A549 (cell line): Measurements from ENCODE around the gene N4BP3. TPM values are rescaled to one million over a fixed set of nuclear protein-coding genes. Genes with fewer than 3 reads are reported as not detected.

Source experiments
- ATAC-seq, 2 experiments: fragments of 200-7000 bp in 1 of 2; fragments of >200 bp in 1 of 2; cut with Nextera tagmentation in 1 of 2; cut with Tn5 transposase in 1 of 2; 3 replicates each; pipeline versions ENCODE4 v1.8.0 to v1.9.1; 2018 to 2020; ENCODE audit warnings: mild to moderate bottlenecking in 1 of 2, moderate library complexity in 1 of 2
- CTCF ChIA-PET: fragments of 300-600 bp; sonication (Branson Sonifier 250); formaldehyde crosslinking; extraction: SDS; loops from one replicate; lab custom pipeline; 2021; ENCODE audit warnings: antibody characterized with exemption, inconsistent platforms; lab: Yijun Ruan, JAX
- POLR2A ChIA-PET: fragments of 350-600 bp; formaldehyde crosslinking; extraction: SDS; loops from one replicate; lab custom pipeline; 2021; ENCODE audit warnings: antibody characterized with exemption, inconsistent platforms; lab: Yijun Ruan, JAX
- DNase-seq, 2 experiments: peaks; one replicate each; pipeline versions ENCODE4 v3.0.0 to v3.0.0-alpha.2; 2011 to 2016; ENCODE audit warnings: low read depth in 1 of 2, low spot score in 1 of 2
- FAIRE-seq: peaks from 2 replicates; lab custom pipeline; 2011; peaks lifted over from hg19 to GRCh38; lab: Jason Lieb, UNC
- H3K27ac ChIP-seq, 2 experiments: fragments of >200 bp; sonication (Bioruptor Twin); formaldehyde crosslinking; 3 replicates each; pipeline ENCODE4 v1.5.1; 2016 to 2017
- H3K4me1 ChIP-seq: fragments of >200 bp; sonication (Bioruptor Twin); formaldehyde crosslinking; 3 replicates; pipeline ENCODE4 v1.6.1; 2016
- H3K4me2 ChIP-seq: fragments of >200 bp; sonication (Bioruptor Twin); formaldehyde crosslinking; 3 replicates; pipeline ENCODE4 v1.6.1; 2016
- H3K4me3 ChIP-seq: fragments of >200 bp; sonication (Bioruptor Twin); formaldehyde crosslinking; 3 replicates; pipeline ENCODE4 v1.5.1; 2016
- H3K9me3 ChIP-seq: fragments of >200 bp; sonication (Bioruptor Twin); formaldehyde crosslinking; 3 replicates; pipeline ENCODE4 v1.6.1; 2016
- CBX2 ChIP-seq: fragments of 200-600 bp; sonication (generic); IDR thresholded peaks from 2 replicates; pipeline ENCODE4 v1.6.1; 2016; ENCODE audit warnings: low read depth, mild to moderate bottlenecking, borderline replicate concordance
- HDAC2 ChIP-seq: fragments of 200-600 bp; sonication (generic); IDR thresholded peaks from 2 replicates; pipeline ENCODE4 v1.6.1; 2016
- HOXB13 ChIP-seq: fragments of 250-450 bp; sonication (Bioruptor Pico); IDR thresholded peaks from 2 replicates; pipeline ENCODE4 v1.5.0; 2020; ENCODE audit warnings: low read depth, mild to moderate bottlenecking, moderate library complexity
- HOXB5 ChIP-seq: fragments of 250-450 bp; sonication (Bioruptor Pico); IDR thresholded peaks from 2 replicates; pipeline ENCODE4 v1.5.0; 2020; ENCODE audit warnings: mild to moderate bottlenecking, moderate library complexity
- JUN ChIP-seq, 2 experiments: fragments of >200 bp; sonication (Bioruptor Twin); formaldehyde crosslinking; IDR thresholded peaks; 2 replicates in 1 of 2; 3 replicates in 1 of 2; pipeline ENCODE4 v1.6.1; 2016 to 2017
- MAZ ChIP-seq: fragments of 150-350 bp; IDR thresholded peaks from 2 replicates; pipeline ENCODE4 v1.6.1; 2014; ENCODE audit warnings: antibody characterized with exemption, low read depth, low read length, borderline replicate concordance
- NPAS2 ChIP-seq: fragments of 250-450 bp; sonication (Bioruptor Pico); IDR thresholded peaks from 2 replicates; pipeline ENCODE4 v1.8.0; 2022; ENCODE audit warnings: mild to moderate bottlenecking, moderate library complexity, borderline replicate concordance
- PHF8 ChIP-seq: fragments of 200-600 bp; sonication (generic); IDR thresholded peaks from 2 replicates; pipeline ENCODE4 v1.6.1; 2016; ENCODE audit warnings: low read depth, mild to moderate bottlenecking, antibody characterized with exemption, moderate library complexity, borderline replicate concordance
- RAD21 ChIP-seq, 2 experiments: fragments of >200 bp in 1 of 2; sonication (Bioruptor Twin) in 1 of 2; formaldehyde crosslinking in 1 of 2; IDR thresholded peaks in 1 of 2; conservative IDR thresholded peaks in 1 of 2; 2 replicates in 1 of 2; 3 replicates in 1 of 2; pipeline ENCODE4 v1.6.1; 2012 to 2018; ENCODE audit warnings: inconsistent platforms in 1 of 2
- RFX5 ChIP-seq: fragments of 450-650 bp; IDR thresholded peaks from 2 replicates; pipeline ENCODE4 v1.7.1; 2014; ENCODE audit warnings: antibody characterized with exemption, mild to moderate bottlenecking, moderate library complexity
- RNF2 ChIP-seq: fragments of 200-600 bp; sonication (generic); IDR thresholded peaks from 2 replicates; pipeline ENCODE4 v1.6.1; 2016; ENCODE audit warnings: low read depth, mild to moderate bottlenecking, antibody characterized with exemption, moderate library complexity, borderline replicate concordance
- TFCP2L1 ChIP-seq: fragments of 250-450 bp; sonication (Bioruptor Pico); IDR thresholded peaks from 2 replicates; pipeline ENCODE4 v1.5.0; 2021; ENCODE audit warnings: mild to moderate bottlenecking
- TP53 ChIP-seq: fragments of 250-450 bp; sonication (Bioruptor Pico); IDR thresholded peaks from 2 replicates; pipeline ENCODE4 v1.5.0; 2021; ENCODE audit warnings: mild to moderate bottlenecking, moderate library complexity
- WGBS: methylation state at CpG from one replicate; pipeline ENCODE4 v1.1.6; 2017; ENCODE audit errors: missing lambda C conversion rate; 5-methylcytosine and 5-hydroxymethylcytosine counted together
- polyA plus RNA-seq, 4 experiments: library from polyadenylated mRNA; depleted of rRNA in 3 of 4; stranded (reverse); fragments of >200 nt; fragmentation: RNase III in 1 of 4; extraction: RNeasy Plus Mini Kit Qiagen cat#74134 plus additional on column Dnase treatment in 1 of 4; gene quantifications; 2 replicates in 3 of 4; 3 replicates in 1 of 4; pipeline ENCODE4 v1.2.3, GENCODE V29; 2011 to 2017
- TF ChIP-seq, protein P1 (sequence below): fragments of 200-600 bp; sonication (generic); IDR thresholded peaks from 2 replicates; pipeline ENCODE4 v1.6.1; 2016; ENCODE audit warnings: antibody characterized with exemption, mild to moderate bottlenecking, moderate library complexity
- TF ChIP-seq, protein P2 (sequence below): fragments of 250-450 bp; sonication (Bioruptor Pico); IDR thresholded peaks from 2 replicates; pipeline ENCODE4 v1.5.0; 2021; ENCODE audit warnings: mild to moderate bottlenecking, moderate library complexity, borderline replicate concordance
- TF ChIP-seq, protein P3 (sequence below): fragments of >200 bp; sonication (Bioruptor Twin); formaldehyde crosslinking; IDR thresholded peaks from 3 replicates; pipeline ENCODE4 v1.6.1; 2016
- TF ChIP-seq, protein P4 (sequence below): fragments of >200 bp; sonication (Bioruptor Twin); formaldehyde crosslinking; IDR thresholded peaks from 2 replicates; pipeline ENCODE4 v1.6.1; 2016

N4BP3 gene
- polyA plus RNA-seq, 2 of the 4 experiments (the other 2 are of a cell fraction) = 0.12 to 0.15 TPM

DNA sequence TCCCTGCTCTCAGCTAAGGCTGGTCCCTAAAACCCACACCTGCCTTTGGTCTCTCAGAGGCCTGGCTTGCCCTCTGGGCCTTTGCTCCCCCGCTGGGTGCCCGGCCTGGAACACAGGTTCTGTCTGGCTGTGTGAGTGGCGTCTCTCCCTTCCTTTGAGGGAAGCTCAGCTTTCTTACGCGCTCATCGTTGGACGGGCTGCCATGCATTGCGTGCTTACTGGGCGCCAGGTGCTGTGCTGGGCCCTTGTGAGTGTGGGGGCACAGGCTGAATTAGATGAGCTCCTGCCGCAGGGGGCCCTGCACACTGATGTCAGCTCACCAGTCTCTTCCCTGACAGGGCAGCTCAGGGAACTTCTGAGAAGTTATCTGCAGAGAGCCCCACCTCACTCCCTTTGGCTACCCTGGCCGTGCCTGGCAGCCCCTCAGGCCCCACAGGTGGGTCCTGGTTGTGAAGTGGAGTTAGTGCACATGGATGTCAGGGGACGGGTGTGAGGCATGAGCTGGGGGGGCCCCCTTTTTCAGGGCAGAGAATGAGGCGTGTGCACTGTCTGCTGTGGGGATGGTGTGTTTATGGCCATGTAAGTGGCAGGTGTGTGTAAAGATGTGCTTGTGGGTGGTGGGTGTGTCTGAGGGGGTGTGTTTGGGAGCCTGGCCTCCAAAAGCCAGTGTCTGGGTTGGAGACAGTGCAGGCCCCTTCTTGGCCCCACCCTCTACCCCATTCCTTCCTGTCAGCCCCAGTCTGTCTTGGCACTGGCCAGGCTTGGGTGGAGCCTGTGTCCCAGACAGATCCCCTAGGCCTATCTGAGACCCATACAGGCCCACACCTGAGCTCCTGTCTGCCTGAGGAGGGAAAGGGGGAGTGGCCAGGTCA is 10.0 kb downstream of the N4BP3 start:
- DNase-seq (no peak), ATAC-seq (no peak), FAIRE-seq (no peak)
- Histone ChIP-seq H3K4me3 (no peak overlapping the region), H3K4me2 (no peak overlapping the region), H3K27ac (no peak overlapping the region), H3K9me3 (no peaks in the 10 kb centered on the region), H3K4me1 (no peaks in the 10 kb centered on the region)
- WGBS = 87% methylated on average over 11 of the region's 13 CpGs
- POLR2A ChIA-PET = no interaction called here
- CTCF ChIA-PET = interaction anchor here (0.7 to 4.3 kb wide), 7 partner anchors 13 to 77 kb away, joined by 3 to 33 read pairs (median 4); no protein-coding TSS in a partner anchor
- TF ChIP-seq, protein P1, sequence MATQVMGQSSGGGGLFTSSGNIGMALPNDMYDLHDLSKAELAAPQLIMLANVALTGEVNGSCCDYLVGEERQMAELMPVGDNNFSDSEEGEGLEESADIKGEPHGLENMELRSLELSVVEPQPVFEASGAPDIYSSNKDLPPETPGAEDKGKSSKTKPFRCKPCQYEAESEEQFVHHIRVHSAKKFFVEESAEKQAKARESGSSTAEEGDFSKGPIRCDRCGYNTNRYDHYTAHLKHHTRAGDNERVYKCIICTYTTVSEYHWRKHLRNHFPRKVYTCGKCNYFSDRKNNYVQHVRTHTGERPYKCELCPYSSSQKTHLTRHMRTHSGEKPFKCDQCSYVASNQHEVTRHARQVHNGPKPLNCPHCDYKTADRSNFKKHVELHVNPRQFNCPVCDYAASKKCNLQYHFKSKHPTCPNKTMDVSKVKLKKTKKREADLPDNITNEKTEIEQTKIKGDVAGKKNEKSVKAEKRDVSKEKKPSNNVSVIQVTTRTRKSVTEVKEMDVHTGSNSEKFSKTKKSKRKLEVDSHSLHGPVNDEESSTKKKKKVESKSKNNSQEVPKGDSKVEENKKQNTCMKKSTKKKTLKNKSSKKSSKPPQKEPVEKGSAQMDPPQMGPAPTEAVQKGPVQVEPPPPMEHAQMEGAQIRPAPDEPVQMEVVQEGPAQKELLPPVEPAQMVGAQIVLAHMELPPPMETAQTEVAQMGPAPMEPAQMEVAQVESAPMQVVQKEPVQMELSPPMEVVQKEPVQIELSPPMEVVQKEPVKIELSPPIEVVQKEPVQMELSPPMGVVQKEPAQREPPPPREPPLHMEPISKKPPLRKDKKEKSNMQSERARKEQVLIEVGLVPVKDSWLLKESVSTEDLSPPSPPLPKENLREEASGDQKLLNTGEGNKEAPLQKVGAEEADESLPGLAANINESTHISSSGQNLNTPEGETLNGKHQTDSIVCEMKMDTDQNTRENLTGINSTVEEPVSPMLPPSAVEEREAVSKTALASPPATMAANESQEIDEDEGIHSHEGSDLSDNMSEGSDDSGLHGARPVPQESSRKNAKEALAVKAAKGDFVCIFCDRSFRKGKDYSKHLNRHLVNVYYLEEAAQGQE = no peak
- TF ChIP-seq PHF8 (no peak), HDAC2 (no peak), TFCP2L1 (no peak), JUN (IDR thresholded peaks at IDR 0.05) (no peak), CBX2 (no peak), MAZ (no peak), HOXB5 (CRISPR knock-in tag) (no peak), TP53 (no peak), NPAS2 (no peak), RFX5 (no peak), RNF2 (no peak), RAD21 (conservative IDR thresholded peaks at IDR 0.05 in 1 of 2, IDR thresholded peaks at IDR 0.05 in 1 of 2) (no peak), HOXB13 (CRISPR knock-in tag) (no peak)
- TF ChIP-seq, protein P2, sequence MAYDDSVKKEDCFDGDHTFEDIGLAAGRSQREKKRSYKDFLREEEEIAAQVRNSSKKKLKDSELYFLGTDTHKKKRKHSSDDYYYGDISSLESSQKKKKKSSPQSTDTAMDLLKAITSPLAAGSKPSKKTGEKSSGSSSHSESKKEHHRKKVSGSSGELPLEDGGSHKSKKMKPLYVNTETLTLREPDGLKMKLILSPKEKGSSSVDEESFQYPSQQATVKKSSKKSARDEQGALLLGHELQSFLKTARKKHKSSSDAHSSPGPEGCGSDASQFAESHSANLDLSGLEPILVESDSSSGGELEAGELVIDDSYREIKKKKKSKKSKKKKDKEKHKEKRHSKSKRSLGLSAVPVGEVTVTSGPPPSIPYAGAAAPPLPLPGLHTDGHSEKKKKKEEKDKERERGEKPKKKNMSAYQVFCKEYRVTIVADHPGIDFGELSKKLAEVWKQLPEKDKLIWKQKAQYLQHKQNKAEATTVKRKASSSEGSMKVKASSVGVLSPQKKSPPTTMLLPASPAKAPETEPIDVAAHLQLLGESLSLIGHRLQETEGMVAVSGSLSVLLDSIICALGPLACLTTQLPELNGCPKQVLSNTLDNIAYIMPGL (CRISPR knock-in tag) = no peak
- TF ChIP-seq, protein P3, sequence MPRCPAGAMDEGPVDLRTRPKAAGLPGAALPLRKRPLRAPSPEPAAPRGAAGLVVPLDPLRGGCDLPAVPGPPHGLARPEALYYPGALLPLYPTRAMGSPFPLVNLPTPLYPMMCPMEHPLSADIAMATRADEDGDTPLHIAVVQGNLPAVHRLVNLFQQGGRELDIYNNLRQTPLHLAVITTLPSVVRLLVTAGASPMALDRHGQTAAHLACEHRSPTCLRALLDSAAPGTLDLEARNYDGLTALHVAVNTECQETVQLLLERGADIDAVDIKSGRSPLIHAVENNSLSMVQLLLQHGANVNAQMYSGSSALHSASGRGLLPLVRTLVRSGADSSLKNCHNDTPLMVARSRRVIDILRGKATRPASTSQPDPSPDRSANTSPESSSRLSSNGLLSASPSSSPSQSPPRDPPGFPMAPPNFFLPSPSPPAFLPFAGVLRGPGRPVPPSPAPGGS = no peak
- TF ChIP-seq, protein P4, sequence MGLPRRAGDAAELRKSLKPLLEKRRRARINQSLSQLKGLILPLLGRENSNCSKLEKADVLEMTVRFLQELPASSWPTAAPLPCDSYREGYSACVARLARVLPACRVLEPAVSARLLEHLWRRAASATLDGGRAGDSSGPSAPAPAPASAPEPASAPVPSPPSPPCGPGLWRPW = no peak
